Mucosa of rectum (tissue), 2 donors: ENCODE data around the gene TAF4.
A peak's percentile ranks its signal among the peaks of the same experiment; 100 is the strongest.

ENCODE experiments used
- H3K27ac ChIP-seq, 2 donors: one replicate each; pipeline ENCODE4 v1.7.0; 2013; ENCODE audit warnings: inconsistent platforms in 2 of 2, low read depth in 2 of 2, low read length in 2 of 2
- H3K27me3 ChIP-seq, 2 donors: one replicate each; pipeline ENCODE4 v1.7.0; 2013; ENCODE audit warnings: low read length in 2 of 2; ENCODE audit not compliant: control insufficient read depth in 2 of 2, insufficient read depth in 2 of 2
- H3K36me3 ChIP-seq, 2 donors: one replicate each; pipeline ENCODE4 v1.7.0; 2013; ENCODE audit warnings: low read length in 2 of 2; ENCODE audit not compliant: control insufficient read depth in 2 of 2, insufficient read depth in 2 of 2
- H3K4me1 ChIP-seq, 2 donors: one replicate each; pipeline ENCODE4 v1.7.0; 2013; ENCODE audit warnings: low read length in 2 of 2, mild to moderate bottlenecking in 1 of 2; ENCODE audit not compliant: control insufficient read depth in 2 of 2, insufficient read depth in 2 of 2
- H3K4me3 ChIP-seq, 2 donors: one replicate each; pipeline ENCODE4 v1.7.0; 2013; ENCODE audit warnings: low read length in 2 of 2
- H3K9ac ChIP-seq, 2 donors: one replicate each; pipeline ENCODE4 v1.7.0; 2013; ENCODE audit warnings: low read length in 2 of 2, low read depth in 1 of 2, mild to moderate bottlenecking in 1 of 2
- H3K9me3 ChIP-seq, 2 donors: one replicate each; pipeline ENCODE4 v1.7.0; 2013; ENCODE audit warnings: low read length in 2 of 2; ENCODE audit not compliant: control insufficient read depth in 2 of 2
- donor health status: healthy.
- donor health status: Normal muscosa, but diverticular disease.

Gene TAF4

GRCh38 chr20:62065674-62066338 is at the start of gene TAF4:
TSS of gene TAF4 (minus strand) at chr20:62065881. CDS start at chr20:62065810, 71 bp downstream.
- no peaks in the 10 kb centered on the region for H3K36me3 ChIP-seq
- no peaks in the 10 kb centered on the region for H3K9me3 ChIP-seq
- H3K4me1 ChIP-seq = peaks cover 44 to 53% of the 10 kb centered on the region in 2 donors
- H3K4me3 ChIP-seq = peak within 1 kb of the TSS; percentile 74 to 76
- no peaks in the 10 kb centered on the region for H3K27me3 ChIP-seq
- peak within 1 kb of the TSS; percentile 78 to 79 for H3K9ac ChIP-seq
- H3K27ac ChIP-seq = peak within 1 kb of the TSS; percentile 88 to 90

GRCh38 chr20:62114894-62115293 is 49.2 kb upstream of the TAF4 start:
- Histone ChIP-seq H3K4me3 (no peak overlapping the region), H3K4me1 (peaks cover 0 to 7% of the 10 kb centered on the region in 2 donors), H3K9ac (no peak overlapping the region), H3K36me3 (no peaks in the 10 kb centered on the region), H3K27me3 (peaks cover 0 to 3% of the 10 kb centered on the region in 2 donors), H3K27ac (no peak overlapping the region), H3K9me3 (peaks cover 8 to 12% of the 10 kb centered on the region in 2 donors)

- H3K27ac ChIP-seq = no peak overlapping the region
- H3K9ac ChIP-seq = no peak overlapping the region
- peaks cover 0 to 3% of the 10 kb centered on the region in 2 donors for H3K27me3 ChIP-seq
- H3K9me3 ChIP-seq = peaks cover 18 to 19% of the 10 kb centered on the region in 2 donors
- no peaks in the 10 kb centered on the region for H3K4me1 ChIP-seq
- no peaks in the 10 kb centered on the region for H3K36me3 ChIP-seq
- no peak overlapping the region for H3K4me3 ChIP-seq
Measured at GRCh38 chr20:62112368-62112767, 46.7 kb upstream of the TAF4 start.

GRCh38 chr20:62111148-62111547 is 45.5 kb upstream of the TAF4 start:
- H3K27ac ChIP-seq = no peak overlapping the region
- H3K4me1 ChIP-seq = no peaks in the 10 kb centered on the region
- no peak overlapping the region for H3K4me3 ChIP-seq
- H3K9me3 ChIP-seq = peaks cover 21% of the 10 kb centered on the region in 2 donors
- no peaks in the 10 kb centered on the region for H3K27me3 ChIP-seq
- H3K9ac ChIP-seq = no peak overlapping the region
- no peaks in the 10 kb centered on the region for H3K36me3 ChIP-seq

- no peaks in the 10 kb centered on the region for H3K27me3 ChIP-seq
- peaks cover 12 to 14% of the 10 kb centered on the region in 2 donors for H3K9me3 ChIP-seq
- peaks cover 4% of the 10 kb centered on the region in 2 donors for H3K4me1 ChIP-seq
- no peak overlapping the region for H3K27ac ChIP-seq
- H3K4me3 ChIP-seq = no peak overlapping the region
- H3K36me3 ChIP-seq = no peaks in the 10 kb centered on the region
- H3K9ac ChIP-seq = no peak overlapping the region
Measured at GRCh38 chr20:62105592-62105991, 39.9 kb upstream of the TAF4 start.

GRCh38 chr20:62104791-62105345 is 39.2 kb upstream of the TAF4 start:
- no peak overlapping the region for H3K4me3 ChIP-seq
- no peaks in the 10 kb centered on the region for H3K27me3 ChIP-seq
- H3K9me3 ChIP-seq = peaks cover 9 to 12% of the 10 kb centered on the region in 2 donors

GRCh38 chr20:62104234-62104789 is 38.6 kb upstream of the TAF4 start:
- H3K27me3 ChIP-seq = no peaks in the 10 kb centered on the region
- no peak overlapping the region for H3K27ac ChIP-seq
- no peaks in the 10 kb centered on the region for H3K36me3 ChIP-seq
- no peak overlapping the region for H3K4me3 ChIP-seq
- H3K4me1 ChIP-seq = peaks cover 4% of the 10 kb centered on the region in 2 donors
- H3K9ac ChIP-seq = no peak overlapping the region
- H3K9me3 ChIP-seq = peaks cover 8 to 9% of the 10 kb centered on the region in 2 donors

More at GRCh38 chr20:62104791-62105345, 39.2 kb upstream of the TAF4 start:
- Histone ChIP-seq H3K36me3 (no peaks in the 10 kb centered on the region), H3K4me1 (peaks cover 4% of the 10 kb centered on the region in 2 donors), H3K9ac (peak overlapping the region in 1 of 2 donors; percentile 37), H3K27ac (peak overlapping the region in 1 of 2 donors; percentile 2)

- no peaks in the 10 kb centered on the region for H3K27me3 ChIP-seq
- peaks cover 4% of the 10 kb centered on the region in 2 donors for H3K4me1 ChIP-seq
- H3K27ac ChIP-seq = no peak overlapping the region
- no peak overlapping the region for H3K9ac ChIP-seq
- peaks cover 5 to 8% of the 10 kb centered on the region in 2 donors for H3K9me3 ChIP-seq
- H3K36me3 ChIP-seq = no peaks in the 10 kb centered on the region
- H3K4me3 ChIP-seq = no peak overlapping the region
Measured at GRCh38 chr20:62103508-62104233, 38.0 kb upstream of the TAF4 start.

GRCh38 chr20:62101078-62101477 is 35.4 kb upstream of the TAF4 start:
- no peak overlapping the region for H3K9ac ChIP-seq
- peaks cover 4% of the 10 kb centered on the region in 2 donors for H3K4me1 ChIP-seq
- H3K4me3 ChIP-seq = no peak overlapping the region
- no peaks in the 10 kb centered on the region for H3K27me3 ChIP-seq
- no peaks in the 10 kb centered on the region for H3K9me3 ChIP-seq
- H3K36me3 ChIP-seq = no peaks in the 10 kb centered on the region
- H3K27ac ChIP-seq = no peak overlapping the region
